ENCODE results near the gene SNAPC1.
"Not testable (repeated sequence)": the region's sequence is repeated elsewhere in the genome, so short reads cannot be mapped to it uniquely, and the experiment has no call there.

Gene SNAPC1

DNA sequence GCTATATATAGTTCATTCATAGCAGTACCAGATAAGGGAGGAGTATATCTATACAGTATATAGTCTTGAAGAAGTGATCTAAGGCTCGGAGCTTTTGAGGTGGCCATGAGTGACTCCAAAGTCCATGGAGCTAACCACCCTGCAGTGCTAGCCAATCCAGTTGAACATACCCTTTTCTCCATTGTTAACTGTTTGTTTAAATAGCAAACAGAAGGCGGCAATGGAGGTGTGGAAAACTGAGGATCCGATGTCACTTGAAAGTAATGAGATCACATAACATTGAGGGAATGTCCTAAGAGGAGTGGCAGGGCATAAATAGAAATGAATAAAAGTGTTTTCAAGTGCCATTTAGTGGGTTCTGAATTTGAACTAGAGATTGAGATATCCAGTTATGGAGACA is 12.4 kb upstream of the SNAPC1 start:
- DNase-seq (ENCODE audit: low spot score): peak; percentile 50

- peak; percentile 95 for DNase-seq (ENCODE audit: low spot score)
These were observed 11.3 kb upstream of the SNAPC1 start for GRCh38 chr14:61750708-61751474.

- DNase-seq (ENCODE audit: low spot score): no peak
These were observed 10.7 kb upstream of the SNAPC1 start for GRCh38 chr14:61751475-61751989.

GRCh38 chr14:61752626-61753025 is 9.6 kb upstream of the SNAPC1 start:
- peak; percentile 52 for DNase-seq (ENCODE audit: low spot score)

GRCh38 chr14:61753631-61754030 is 8.6 kb upstream of the SNAPC1 start:
- DNase-seq (ENCODE audit: low spot score): no peak

GRCh38 chr14:61754627-61755381 is 7.4 kb upstream of the SNAPC1 start:
- DNase-seq (ENCODE audit: low spot score): peak; percentile 64

DNA sequence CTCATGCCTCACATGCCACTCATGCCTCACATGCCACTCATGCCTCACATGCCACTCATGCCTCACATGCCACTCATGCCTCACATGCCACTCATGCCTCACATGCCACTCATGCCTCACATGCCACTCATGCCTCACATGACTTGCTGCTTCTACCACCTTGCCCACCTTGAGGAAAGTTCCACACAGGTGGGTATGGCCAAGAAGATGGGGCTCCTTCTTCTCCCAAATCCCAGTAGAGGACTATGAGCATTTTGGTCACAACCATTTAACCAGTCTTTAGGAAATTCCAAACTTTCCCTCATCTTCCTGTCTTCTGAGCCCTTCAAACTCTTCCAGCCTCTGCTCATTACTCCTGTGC is 6.9 kb upstream of the SNAPC1 start:
- not testable (repeated sequence) for DNase-seq (ENCODE audit: low spot score)

DNA sequence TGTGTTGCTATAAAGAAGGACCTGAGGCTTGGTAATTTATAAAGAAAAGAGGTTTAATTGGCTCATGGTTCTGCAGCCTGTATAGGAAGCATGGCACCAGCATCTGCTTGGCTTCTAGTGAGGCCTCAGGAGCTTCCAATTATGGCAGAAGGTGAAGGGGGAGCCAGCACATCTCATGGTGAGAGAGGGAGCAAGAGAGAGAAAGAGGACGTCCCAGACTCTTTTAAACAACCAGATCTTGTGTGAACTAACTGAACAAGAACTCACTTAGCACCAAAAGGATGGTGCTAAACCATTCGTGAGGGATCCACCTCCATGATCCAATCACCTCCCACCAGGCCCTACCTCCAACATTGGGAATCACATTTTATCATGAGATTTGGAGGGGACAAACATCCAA is 6.1 kb upstream of the SNAPC1 start:
- no peak for DNase-seq (ENCODE audit: low spot score)

DNA sequence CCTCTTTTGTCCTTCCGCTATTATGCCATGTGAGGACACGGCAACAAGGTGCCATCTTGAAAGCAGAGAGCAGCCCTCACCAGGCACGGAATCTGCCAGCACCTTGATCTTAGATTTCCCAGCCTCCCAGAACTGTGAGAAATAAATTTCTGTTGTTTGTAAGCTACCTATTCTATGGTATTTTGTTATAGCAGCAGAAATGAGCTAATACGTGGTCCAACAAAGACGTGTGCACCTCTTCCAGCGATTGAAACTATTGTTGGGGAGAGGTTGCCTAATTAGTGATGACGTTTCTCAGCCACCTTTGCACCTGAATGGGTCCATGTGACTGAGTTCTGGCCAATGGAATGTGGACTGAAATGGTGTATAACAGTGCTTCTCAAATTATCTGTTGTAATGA is 2.3 kb upstream of the SNAPC1 start:
- no peak for DNase-seq (ENCODE audit: low spot score)

GRCh38 chr14:61761557-61761956 is 663 bp upstream of the SNAPC1 start:
- DNase-seq (ENCODE audit: low spot score): no peak

DNA sequence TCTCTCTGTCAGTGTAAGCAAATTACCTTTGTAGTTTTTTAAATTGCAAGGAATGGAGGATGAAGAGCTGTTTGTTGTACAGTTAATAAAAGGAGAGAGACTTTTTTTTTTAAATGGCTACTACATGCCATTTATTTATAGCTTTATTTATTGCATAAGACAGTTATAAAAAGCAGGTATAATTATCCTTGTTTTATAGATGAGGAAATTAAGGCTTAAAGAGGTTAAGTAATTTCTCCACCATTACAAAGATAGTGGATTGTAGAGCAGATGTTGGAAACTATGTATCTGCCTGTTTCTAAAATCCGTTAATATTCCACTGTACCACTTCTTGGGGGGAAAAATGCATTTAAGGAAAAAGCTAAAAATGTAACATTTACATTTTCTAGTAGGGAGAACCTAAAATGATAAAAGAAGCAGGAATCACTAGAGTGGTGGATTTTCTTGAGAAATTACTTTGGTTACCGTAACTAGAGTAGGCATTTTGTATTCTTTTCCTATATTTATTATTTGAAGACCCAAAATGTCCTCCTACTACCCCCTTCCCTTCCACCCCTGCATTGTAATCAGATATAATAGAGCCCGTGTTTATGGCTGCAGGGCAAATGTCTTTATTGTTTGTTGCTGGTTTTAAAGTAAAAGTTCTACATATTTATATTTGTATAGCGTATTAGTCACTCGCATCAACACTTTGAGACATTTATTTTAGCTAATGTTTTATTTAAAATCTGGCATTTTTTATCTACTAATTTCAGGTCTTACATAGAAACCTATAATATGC is 2.3 kb downstream of the SNAPC1 start:
- DNase-seq (ENCODE audit: low spot score): no peak

DNA sequence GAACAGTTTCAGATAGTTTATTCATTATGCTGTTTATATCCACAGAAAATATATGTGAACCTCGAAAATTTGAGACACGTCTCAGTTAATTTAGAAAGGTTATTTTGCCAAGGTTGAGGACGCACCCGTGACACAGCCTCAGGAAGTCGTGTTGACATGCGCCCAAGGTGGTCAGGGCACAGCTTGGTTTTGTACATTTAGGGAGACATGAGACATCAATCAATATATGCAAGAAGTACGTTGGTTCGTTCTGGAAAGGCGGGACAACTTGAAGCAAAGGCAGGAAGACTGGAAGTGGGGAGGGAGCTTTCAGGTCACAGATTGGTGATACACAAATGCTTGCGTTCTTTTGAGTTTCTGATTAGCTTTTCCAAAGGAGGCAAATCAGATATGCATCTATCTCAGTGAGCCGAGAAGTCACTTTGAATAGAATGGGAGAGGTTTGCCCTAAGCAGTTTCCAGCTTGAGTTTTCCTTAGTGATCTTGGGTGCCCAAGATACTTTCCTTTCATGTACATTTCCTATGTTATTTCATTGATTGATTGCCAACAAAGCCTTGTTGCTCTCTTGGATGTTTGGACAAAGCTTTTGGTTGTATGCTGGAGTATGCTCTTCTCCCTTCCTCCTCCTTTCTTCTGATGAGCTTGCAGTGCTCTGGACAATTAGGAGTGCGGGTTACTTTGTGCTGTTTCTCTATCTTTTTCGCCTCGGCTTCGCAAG is 3.2 kb downstream of the SNAPC1 start:
- DNase-seq (ENCODE audit: low spot score): peak; percentile 65

- DNase-seq (ENCODE audit: low spot score): no peak
These were observed 3.9 kb downstream of the SNAPC1 start for GRCh38 chr14:61766151-61766550.

DNA sequence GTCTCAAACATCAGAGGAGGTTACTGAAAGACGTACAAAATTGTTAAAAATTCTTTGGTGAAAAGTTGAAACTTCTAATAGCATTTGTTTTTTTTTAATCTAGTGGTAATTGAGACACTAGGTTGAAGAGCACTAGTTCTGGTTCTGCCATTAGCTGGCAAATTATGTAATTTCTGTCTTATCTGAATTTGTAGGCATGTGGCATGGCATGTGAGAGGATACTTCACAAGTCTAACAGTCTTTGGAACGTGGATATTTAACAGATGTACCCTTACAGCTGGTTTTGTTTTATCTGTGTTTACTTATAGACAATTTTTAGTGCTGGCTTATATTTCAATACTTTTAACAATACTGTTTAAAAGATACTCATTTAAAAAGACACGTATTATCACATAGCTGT is 6.0 kb downstream of the SNAPC1 start:
- no peak for DNase-seq (ENCODE audit: low spot score)

DNA sequence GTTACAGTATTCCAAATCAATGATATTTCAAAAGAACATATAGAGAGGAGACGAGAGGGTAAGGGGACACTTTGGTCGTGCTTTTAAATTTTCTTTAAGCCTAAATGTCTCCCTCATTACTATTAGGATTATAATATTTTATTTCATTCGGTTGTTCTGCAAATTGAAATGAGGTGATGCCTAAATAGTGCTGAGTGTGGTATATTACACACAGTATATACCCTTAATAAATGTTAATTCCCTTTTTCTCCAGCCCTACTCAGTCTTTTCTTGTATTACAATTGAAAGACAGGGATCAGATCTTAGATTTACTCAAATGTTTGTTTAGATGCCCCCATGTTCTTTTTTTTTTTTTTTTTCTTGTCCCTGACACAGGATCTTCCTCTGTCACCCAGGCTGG is 7.7 kb downstream of the SNAPC1 start:
- DNase-seq (ENCODE audit: low spot score): no peak

DNA sequence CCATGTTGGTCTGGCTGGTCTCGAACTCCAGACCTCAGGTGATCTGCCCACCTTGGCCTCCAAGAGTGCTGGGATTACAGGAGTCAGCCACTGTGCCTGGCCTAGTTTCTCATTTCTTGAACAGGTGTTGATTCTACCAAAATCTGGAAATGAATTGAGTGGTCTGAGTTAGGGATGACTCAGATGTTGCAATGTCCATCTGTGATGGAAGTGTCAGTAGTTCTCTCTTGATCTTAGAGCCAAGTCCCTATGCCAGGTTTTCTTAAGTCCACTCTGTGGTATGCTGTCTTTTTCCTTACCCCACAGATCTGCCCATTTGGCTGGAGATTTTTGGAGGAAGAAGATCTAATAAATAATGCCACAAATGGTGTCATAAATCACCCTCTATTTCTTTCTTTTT is 12.6 kb downstream of the SNAPC1 start:
- DNase-seq (ENCODE audit: low spot score): no peak

DNA sequence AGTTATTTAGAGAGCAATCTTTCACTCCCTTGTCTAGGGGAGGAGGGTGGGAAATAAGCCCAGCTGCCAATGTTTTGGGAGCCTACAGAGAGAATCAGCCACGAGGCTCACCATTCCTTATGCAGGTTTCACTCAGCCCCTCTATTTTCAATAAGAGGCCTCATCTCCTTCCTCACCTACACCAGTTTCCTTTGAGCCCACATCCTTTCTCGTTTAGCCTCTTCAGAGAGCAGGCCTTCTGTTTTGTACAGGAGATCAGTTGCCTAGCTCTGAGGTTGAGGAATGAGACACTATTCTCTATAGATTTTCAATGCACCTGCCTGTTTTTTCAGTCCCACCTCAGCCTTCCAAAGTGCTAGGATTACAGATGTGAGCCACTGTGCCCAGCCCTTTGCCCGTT is 17.9 kb downstream of the SNAPC1 start:
- DNase-seq (ENCODE audit: low spot score): no peak

DNA sequence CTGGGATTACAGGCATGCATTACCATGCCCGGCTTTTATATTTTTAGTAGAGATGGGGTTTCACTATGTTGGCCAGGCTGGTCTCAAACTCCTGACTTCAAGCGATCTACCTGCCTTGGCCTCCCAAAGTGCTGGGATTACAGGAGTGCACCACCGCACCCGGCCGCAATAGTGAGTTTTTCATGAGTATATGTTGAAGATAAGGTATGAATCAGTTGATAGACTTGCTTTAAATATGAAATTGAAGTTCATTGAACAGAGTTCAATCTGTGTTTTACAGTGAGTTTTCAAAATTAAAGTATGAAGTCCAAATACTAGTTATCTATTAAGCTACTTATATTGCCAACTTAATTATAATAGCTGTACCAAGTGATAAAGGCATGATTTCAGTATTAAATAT is 35.1 kb downstream of the SNAPC1 start:
- DNase-seq (ENCODE audit: low spot score): no peak

GRCh38 chr14:61802010-61802568 is 39.9 kb downstream of the SNAPC1 start:
- no peak for DNase-seq (ENCODE audit: low spot score)

DNA sequence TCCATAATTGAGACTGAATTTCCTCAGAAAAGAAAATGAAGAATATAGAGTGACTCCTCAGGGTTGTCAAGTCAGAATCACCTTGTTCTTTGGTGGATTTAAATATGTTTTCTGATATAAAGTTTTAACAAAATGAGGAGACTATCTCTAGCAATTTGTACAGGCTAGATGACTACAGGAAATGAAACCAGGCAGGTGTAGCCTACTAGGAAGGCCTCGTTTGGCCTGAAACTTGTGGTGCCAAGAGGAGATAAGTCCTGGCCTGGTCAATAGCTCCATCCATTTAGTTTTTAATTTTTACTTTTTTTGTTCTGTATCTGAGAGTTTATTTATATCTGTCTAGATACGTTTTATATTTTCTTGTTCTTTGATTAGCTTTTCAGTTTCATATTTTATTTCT is 41.5 kb downstream of the SNAPC1 start:
- no peak for DNase-seq (ENCODE audit: low spot score)

GRCh38 chr14:61805451-61805850 is 43.2 kb downstream of the SNAPC1 start:
- DNase-seq (ENCODE audit: low spot score): no peak

- DNase-seq (ENCODE audit: low spot score): no peak
These were observed 49.7 kb downstream of the SNAPC1 start for GRCh38 chr14:61811882-61812346.

Measured in kidney tubule cell (primary cell).